Activated T-helper 1 cell treated with anti-CD3 and anti-CD28 coated beads, Interleukin-12 subunit alpha, Interleukin-12 subunit beta, Interleukin-2, Interleukin-4 antibody, amounts not matched to agents 30 ng/mL and 10 ng/mL and 1 ng/mL, durations not matched to agents 14 hours and 24 hours and 36 hours (primary cell): ENCODE data around the gene RUNX2. TPM values are rescaled to one million over a fixed set of nuclear protein-coding genes. Genes with fewer than 3 reads are reported as not detected.

Experiments used
- DNase-seq: peaks from one replicate; pipeline ENCODE4 v3.0.0; 2021; ENCODE audit warnings: low spot score
- H3K27ac Mint-ChIP-seq: one replicate; pipeline ENCODE4 v1.8.0; 2021; ENCODE audit warnings: mild to moderate bottlenecking, mixed read lengths
- H3K27me3 Mint-ChIP-seq: one replicate; pipeline ENCODE4 v1.8.0; 2022; ENCODE audit warnings: mild to moderate bottlenecking, moderate library complexity, mixed read lengths; ENCODE audit not compliant: insufficient read depth
- H3K36me3 Mint-ChIP-seq: one replicate; pipeline ENCODE4 v1.8.0; 2021; ENCODE audit warnings: low read depth, mixed read lengths
- H3K4me1 Mint-ChIP-seq: one replicate; pipeline ENCODE4 v1.8.0; 2021; ENCODE audit warnings: low read depth, mixed read lengths
- H3K4me3 Mint-ChIP-seq: one replicate; pipeline ENCODE4 v1.8.0; 2021; ENCODE audit warnings: mild to moderate bottlenecking, moderate library complexity, mixed read lengths
- H3K9me3 Mint-ChIP-seq: one replicate; pipeline ENCODE4 v1.8.0; 2021; ENCODE audit warnings: mixed read lengths
- intact Hi-C: fragments of 100-400 bp; cut with micrococcal nuclease; formaldehyde crosslinking; loops from one replicate; pipeline ENCODE4 v1.15.1; 2024
- total RNA-seq: library from RNA; stranded (reverse); gene quantifications from 2 replicates; pipeline ENCODE4 v1.2.3, GENCODE V29; 2022

Gene RUNX2
- total RNA-seq, 1 donor from 2014 or later, result 12.7 TPM

DNA sequence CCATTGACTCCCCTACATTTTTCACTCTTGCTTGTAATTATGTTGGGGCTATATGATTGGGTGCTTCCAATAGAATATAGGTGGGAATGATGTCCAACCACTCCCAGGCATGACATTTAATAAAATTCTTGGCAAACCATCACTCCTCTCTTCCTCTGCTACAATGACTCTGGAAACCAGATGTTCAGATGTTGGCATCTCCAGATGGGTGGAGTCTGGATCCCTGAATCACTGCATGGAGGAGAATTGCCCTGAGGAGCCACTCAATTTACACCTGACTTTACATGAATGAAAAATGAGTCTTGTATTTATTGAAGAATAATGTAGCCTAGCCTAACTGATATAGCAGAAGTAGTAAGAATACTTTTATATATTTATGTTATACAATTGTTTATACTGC lies 356.3 kb downstream of the RUNX2 start:
- DNase-seq, result no peak
- Mint-ChIP-seq H3K36me3 (no peaks in the 10 kb centered on the region), H3K9me3 (peaks cover 30% of the 10 kb centered on the region), H3K27me3 (no peaks in the 10 kb centered on the region), H3K4me3 (no peak overlapping the region), H3K27ac (no peak overlapping the region), H3K4me1 (peaks cover 10% of the 10 kb centered on the region)
- intact Hi-C loops, result no loop called here

DNA sequence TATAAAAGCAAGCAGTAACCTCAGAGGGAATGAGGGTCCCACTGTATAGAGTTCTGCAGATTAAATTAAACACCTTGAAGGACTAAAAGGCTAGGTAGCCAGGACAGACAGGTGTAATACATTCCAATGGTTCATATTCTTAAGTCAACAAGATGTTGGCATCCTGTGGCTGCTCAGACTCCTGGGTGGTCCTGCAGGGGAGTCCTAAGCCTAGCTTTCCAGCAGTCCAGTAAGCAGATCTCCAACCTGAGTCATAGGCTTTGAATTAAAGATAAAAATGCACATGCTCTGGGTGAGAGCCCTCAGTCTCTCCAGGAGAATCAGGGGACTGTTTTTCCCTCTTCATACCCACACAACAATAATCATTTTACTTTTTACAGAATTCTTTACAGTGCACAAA lies 356.9 kb downstream of the RUNX2 start:
- intact Hi-C loops, result no loop called here
- DNase-seq, result no peak
- H3K36me3 Mint-ChIP-seq, result no peaks in the 10 kb centered on the region
- no peak overlapping the region for H3K4me3 Mint-ChIP-seq
- no peaks in the 10 kb centered on the region for H3K27me3 Mint-ChIP-seq
- no peak overlapping the region for H3K27ac Mint-ChIP-seq
- H3K9me3 Mint-ChIP-seq, result peaks cover 25% of the 10 kb centered on the region
- peaks cover 8% of the 10 kb centered on the region for H3K4me1 Mint-ChIP-seq

- H3K27me3 Mint-ChIP-seq, result no peaks in the 10 kb centered on the region
- H3K27ac Mint-ChIP-seq, result peak overlapping the region; percentile 16
- intact Hi-C loops, result no loop called here
- H3K9me3 Mint-ChIP-seq, result peaks cover 21% of the 10 kb centered on the region
- no peak overlapping the region for H3K4me3 Mint-ChIP-seq
- peaks cover 3% of the 10 kb centered on the region for H3K4me1 Mint-ChIP-seq
- no peaks in the 10 kb centered on the region for H3K36me3 Mint-ChIP-seq
- no peak for DNase-seq
These were observed 358.9 kb downstream of the RUNX2 start for GRCh38 chr6:45686841-45687569.

- DNase-seq, result no peak
- Mint-ChIP-seq H3K27me3 (no peaks in the 10 kb centered on the region), H3K27ac (no peak overlapping the region), H3K4me1 (no peaks in the 10 kb centered on the region), H3K4me3 (no peak overlapping the region), H3K9me3 (peaks cover 18% of the 10 kb centered on the region), H3K36me3 (no peaks in the 10 kb centered on the region)
- intact Hi-C loops, result no loop called here
These were observed 359.4 kb downstream of the RUNX2 start for GRCh38 chr6:45687570-45687969.

DNA sequence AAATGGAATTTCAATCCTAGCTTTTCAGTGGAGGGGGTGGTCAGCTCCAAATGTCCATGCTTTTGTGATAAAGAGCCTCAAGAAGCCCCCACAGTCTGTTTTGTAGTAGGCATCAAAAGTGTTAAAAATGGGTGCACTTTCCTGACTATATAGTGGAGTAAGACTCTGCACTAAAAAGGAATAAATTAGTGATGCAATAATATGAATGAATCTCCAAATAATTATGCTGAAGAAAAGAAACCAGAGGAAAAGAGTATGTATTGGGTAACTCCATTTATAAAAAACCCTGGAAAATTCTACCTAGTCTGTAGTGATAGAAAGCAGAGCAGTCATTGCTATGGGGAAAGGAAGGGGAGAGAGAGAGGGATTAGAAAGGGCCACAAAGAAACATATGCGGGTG lies 360.1 kb downstream of the RUNX2 start:
- Mint-ChIP-seq H3K9me3 (peaks cover 15% of the 10 kb centered on the region), H3K36me3 (no peaks in the 10 kb centered on the region), H3K27me3 (no peaks in the 10 kb centered on the region), H3K27ac (no peak overlapping the region), H3K4me1 (no peaks in the 10 kb centered on the region), H3K4me3 (no peak overlapping the region)
- intact Hi-C loops, result no loop called here
- DNase-seq, result no peak

- Mint-ChIP-seq H3K9me3 (peaks cover 16% of the 10 kb centered on the region), H3K36me3 (no peaks in the 10 kb centered on the region), H3K4me3 (no peak overlapping the region), H3K27ac (no peak overlapping the region), H3K27me3 (no peaks in the 10 kb centered on the region), H3K4me1 (no peaks in the 10 kb centered on the region)
- DNase-seq, result no peak
- intact Hi-C loops, result no loop called here
These were observed 361.9 kb downstream of the RUNX2 start for GRCh38 chr6:45689926-45690615.

DNA sequence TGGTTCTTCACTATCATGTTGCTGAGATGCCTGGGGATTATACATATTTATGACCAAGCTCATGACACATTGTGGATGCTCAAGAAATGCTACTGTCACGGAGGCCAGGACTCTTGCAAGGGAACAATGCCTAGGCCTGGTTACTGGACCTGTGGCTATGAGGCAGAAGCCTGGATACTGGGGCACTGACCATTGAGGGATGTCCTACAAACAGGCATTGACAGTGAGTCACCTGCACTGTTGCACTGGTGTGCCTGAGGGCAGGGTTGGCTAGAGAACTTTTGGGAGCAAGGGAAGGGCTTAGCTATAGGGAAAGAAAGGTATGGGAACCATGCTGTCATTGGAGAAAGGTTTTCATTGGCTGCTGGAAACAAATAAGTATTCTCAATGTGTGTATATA lies 362.7 kb downstream of the RUNX2 start:
- no peak for DNase-seq
- intact Hi-C loops, result no loop called here
- Mint-ChIP-seq H3K27me3 (no peaks in the 10 kb centered on the region), H3K36me3 (no peaks in the 10 kb centered on the region), H3K4me1 (no peaks in the 10 kb centered on the region), H3K9me3 (peaks cover 16% of the 10 kb centered on the region), H3K4me3 (no peak overlapping the region), H3K27ac (no peak overlapping the region)

DNA sequence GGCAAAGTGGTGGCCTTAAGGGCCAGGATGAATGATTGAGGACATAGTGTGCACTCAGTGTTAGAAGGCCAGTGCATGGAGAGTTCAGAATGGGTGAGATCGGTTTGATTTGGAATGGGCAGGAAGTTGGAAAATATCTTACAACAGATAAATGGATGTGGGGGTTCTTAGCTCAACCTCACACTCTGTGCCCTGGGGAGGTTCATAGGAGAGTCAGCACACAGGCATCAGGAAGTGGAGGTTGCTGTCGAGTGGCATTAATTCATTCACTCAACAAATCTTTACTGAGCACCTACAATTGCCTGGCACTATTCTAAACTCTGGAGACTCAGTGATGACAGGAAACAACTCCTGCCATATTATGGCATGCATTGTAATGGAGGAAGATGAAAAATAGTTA lies 363.3 kb downstream of the RUNX2 start:
- Mint-ChIP-seq H3K4me3 (no peak overlapping the region), H3K9me3 (peaks cover 12% of the 10 kb centered on the region), H3K4me1 (no peaks in the 10 kb centered on the region), H3K27me3 (no peaks in the 10 kb centered on the region), H3K27ac (no peak overlapping the region), H3K36me3 (no peaks in the 10 kb centered on the region)
- intact Hi-C loops, result no loop called here
- DNase-seq, result no peak

- no peak for DNase-seq
- Mint-ChIP-seq H3K4me1 (no peaks in the 10 kb centered on the region), H3K27ac (no peak overlapping the region), H3K27me3 (no peaks in the 10 kb centered on the region), H3K9me3 (peaks cover 12% of the 10 kb centered on the region), H3K4me3 (no peak overlapping the region), H3K36me3 (no peaks in the 10 kb centered on the region)
- intact Hi-C loops, result no loop called here
These were observed 363.9 kb downstream of the RUNX2 start for GRCh38 chr6:45692021-45692420.

GRCh38 chr6:45696738-45697137 lies 368.6 kb downstream of the RUNX2 start:
- no peaks in the 10 kb centered on the region for H3K4me1 Mint-ChIP-seq
- H3K4me3 Mint-ChIP-seq, result no peak overlapping the region
- H3K36me3 Mint-ChIP-seq, result no peaks in the 10 kb centered on the region
- intact Hi-C loops, result no loop called here
- no peak for DNase-seq
- H3K27ac Mint-ChIP-seq, result no peak overlapping the region
- peaks cover 7% of the 10 kb centered on the region for H3K9me3 Mint-ChIP-seq
- no peaks in the 10 kb centered on the region for H3K27me3 Mint-ChIP-seq

DNA sequence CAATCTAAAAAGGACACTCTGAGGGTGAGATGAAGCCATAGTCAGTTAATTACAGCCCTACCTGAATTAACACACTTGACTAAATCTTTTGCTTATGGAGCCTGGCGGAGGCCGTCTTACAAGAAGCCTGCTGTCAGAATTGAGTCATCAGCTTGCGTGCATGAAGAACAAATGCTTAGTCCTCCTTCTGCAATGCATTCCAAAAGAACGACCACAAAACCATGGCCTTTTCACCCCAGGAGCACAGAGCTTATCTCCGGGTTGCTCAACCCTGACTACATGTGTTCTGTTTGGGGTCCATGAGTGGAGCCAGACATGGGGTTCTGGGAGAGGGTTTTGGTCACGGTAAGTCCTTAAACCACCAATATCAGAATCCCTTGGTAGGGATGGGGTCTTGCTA lies 369.5 kb downstream of the RUNX2 start:
- Mint-ChIP-seq H3K27me3 (no peaks in the 10 kb centered on the region), H3K27ac (no peak overlapping the region), H3K36me3 (no peaks in the 10 kb centered on the region), H3K9me3 (peaks cover 7% of the 10 kb centered on the region), H3K4me3 (no peak overlapping the region), H3K4me1 (no peaks in the 10 kb centered on the region)
- intact Hi-C loops, result no loop called here
- no peak for DNase-seq

GRCh38 chr6:45698046-45698445 lies 369.9 kb downstream of the RUNX2 start:
- no peak overlapping the region for H3K27ac Mint-ChIP-seq
- no peaks in the 10 kb centered on the region for H3K27me3 Mint-ChIP-seq
- DNase-seq, result no peak
- intact Hi-C loops, result no loop called here
- peaks cover 4% of the 10 kb centered on the region for H3K4me1 Mint-ChIP-seq
- no peak overlapping the region for H3K4me3 Mint-ChIP-seq
- H3K36me3 Mint-ChIP-seq, result no peaks in the 10 kb centered on the region
- peaks cover 7% of the 10 kb centered on the region for H3K9me3 Mint-ChIP-seq

- intact Hi-C loops, result loop anchor here (5.0 kb wide), 1 partner anchor 38 kb away; no protein-coding TSS in a partner anchor
- Mint-ChIP-seq H3K27me3 (no peaks in the 10 kb centered on the region), H3K36me3 (no peaks in the 10 kb centered on the region), H3K4me3 (no peak overlapping the region), H3K9me3 (peaks cover 1% of the 10 kb centered on the region), H3K4me1 (peaks cover 13% of the 10 kb centered on the region), H3K27ac (no peak overlapping the region)
- no peak for DNase-seq
These were observed 371.5 kb downstream of the RUNX2 start for GRCh38 chr6:45699663-45700062.
